Erythroblast (primary cell): Measurements from ENCODE around the gene UBE2V1.
A peak's percentile ranks its signal among the peaks of the same experiment; 100 is the strongest.

Experiments used
- GATA1 ChIP-seq: IDR thresholded peaks from 2 replicates; pipeline ENCODE4 v1.6.1; 2011; ENCODE audit warnings: low read depth, mild to moderate bottlenecking, control low read depth, low read length, moderate library complexity
- POLR2A ChIP-seq: IDR thresholded peaks from 2 replicates; pipeline ENCODE4 v1.6.1; 2011; ENCODE audit warnings: mild to moderate bottlenecking, low read length

GRCh38 chr20:50113420-50114224 lies 672 bp upstream of the UBE2V1 start:
- TF ChIP-seq POLR2A: peak; percentile 57
- no peak for TF ChIP-seq GATA1
